B cell (primary cell): ENCODE data around the gene PLXDC1.

Experiments used
- EZH2 ChIP-seq: IDR thresholded peaks from 2 replicates; pipeline ENCODE4 v1.6.1; 2012; ENCODE audit warnings: borderline replicate concordance, low read depth, mild to moderate bottlenecking, moderate library complexity, low read length; ENCODE audit not compliant: insufficient read depth, poor library complexity, severe bottlenecking
- TF ChIP-seq, protein P1 (sequence below): fragments of 200-600 bp; IDR thresholded peaks from one replicate; pipeline ENCODE4 v1.8.0; 2022; ENCODE audit warnings: antibody characterized with exemption, mild to moderate bottlenecking

- TF ChIP-seq, protein P1, sequence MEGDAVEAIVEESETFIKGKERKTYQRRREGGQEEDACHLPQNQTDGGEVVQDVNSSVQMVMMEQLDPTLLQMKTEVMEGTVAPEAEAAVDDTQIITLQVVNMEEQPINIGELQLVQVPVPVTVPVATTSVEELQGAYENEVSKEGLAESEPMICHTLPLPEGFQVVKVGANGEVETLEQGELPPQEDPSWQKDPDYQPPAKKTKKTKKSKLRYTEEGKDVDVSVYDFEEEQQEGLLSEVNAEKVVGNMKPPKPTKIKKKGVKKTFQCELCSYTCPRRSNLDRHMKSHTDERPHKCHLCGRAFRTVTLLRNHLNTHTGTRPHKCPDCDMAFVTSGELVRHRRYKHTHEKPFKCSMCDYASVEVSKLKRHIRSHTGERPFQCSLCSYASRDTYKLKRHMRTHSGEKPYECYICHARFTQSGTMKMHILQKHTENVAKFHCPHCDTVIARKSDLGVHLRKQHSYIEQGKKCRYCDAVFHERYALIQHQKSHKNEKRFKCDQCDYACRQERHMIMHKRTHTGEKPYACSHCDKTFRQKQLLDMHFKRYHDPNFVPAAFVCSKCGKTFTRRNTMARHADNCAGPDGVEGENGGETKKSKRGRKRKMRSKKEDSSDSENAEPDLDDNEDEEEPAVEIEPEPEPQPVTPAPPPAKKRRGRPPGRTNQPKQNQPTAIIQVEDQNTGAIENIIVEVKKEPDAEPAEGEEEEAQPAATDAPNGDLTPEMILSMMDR: no peak
- TF ChIP-seq EZH2: no peak
These were observed 4.2 kb upstream of the PLXDC1 start for GRCh38 chr17:39155654-39156053.
